GM20000 (cell line): ENCODE measurements around the gene ADARB2.

Experiments
- DNase-seq: peaks from one replicate; pipeline ENCODE4 v3.0.0; 2012; ENCODE audit warnings: low spot score
- TF ChIP-seq, protein P1 (sequence below): IDR thresholded peaks from 2 replicates; pipeline ENCODE4 v1.5.1; 2012; ENCODE audit warnings: mild to moderate bottlenecking, control low read depth; ENCODE audit errors: extremely low read depth, missing control alignments

The ADARB2 gene

GRCh38 chr10:1367938-1368841 lies 369.1 kb downstream of the ADARB2 start:
- DNase-seq: peak; percentile 20
- TF ChIP-seq, protein P1, sequence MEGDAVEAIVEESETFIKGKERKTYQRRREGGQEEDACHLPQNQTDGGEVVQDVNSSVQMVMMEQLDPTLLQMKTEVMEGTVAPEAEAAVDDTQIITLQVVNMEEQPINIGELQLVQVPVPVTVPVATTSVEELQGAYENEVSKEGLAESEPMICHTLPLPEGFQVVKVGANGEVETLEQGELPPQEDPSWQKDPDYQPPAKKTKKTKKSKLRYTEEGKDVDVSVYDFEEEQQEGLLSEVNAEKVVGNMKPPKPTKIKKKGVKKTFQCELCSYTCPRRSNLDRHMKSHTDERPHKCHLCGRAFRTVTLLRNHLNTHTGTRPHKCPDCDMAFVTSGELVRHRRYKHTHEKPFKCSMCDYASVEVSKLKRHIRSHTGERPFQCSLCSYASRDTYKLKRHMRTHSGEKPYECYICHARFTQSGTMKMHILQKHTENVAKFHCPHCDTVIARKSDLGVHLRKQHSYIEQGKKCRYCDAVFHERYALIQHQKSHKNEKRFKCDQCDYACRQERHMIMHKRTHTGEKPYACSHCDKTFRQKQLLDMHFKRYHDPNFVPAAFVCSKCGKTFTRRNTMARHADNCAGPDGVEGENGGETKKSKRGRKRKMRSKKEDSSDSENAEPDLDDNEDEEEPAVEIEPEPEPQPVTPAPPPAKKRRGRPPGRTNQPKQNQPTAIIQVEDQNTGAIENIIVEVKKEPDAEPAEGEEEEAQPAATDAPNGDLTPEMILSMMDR: no peak

DNA sequence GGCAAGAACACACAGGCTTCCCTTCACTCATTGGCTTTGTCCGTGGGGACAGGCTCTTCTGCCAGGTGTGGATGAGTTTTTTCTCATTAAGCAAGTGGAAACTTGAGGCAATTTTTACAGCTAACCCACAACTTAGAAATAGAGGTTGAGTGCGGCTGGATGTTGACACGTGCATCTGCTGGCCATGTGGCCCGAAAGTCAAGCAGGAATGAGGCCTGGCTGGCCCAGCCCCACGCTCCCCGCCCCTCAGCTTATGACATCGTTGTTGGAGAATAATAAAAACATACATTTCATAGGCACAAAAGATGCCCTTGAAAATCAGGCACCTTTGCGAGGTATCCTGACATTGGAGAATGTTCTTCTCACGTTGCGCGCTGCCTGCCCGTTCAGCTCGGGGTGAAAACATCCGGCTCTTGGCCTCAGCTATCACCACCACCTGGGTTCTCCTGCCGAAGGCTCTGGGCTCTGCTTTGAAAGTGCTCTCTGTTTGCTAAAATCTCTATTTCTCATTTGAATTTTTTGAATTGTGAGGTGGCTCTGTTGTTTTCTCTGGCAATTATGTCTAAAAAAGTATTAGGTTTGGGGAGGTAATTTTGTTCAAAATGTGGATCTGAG lies 370.4 kb downstream of the ADARB2 start:
- TF ChIP-seq, protein P1: no peak
- DNase-seq: peak; percentile 8

- TF ChIP-seq, protein P1: no peak
- no peak for DNase-seq
Measured at GRCh38 chr10:1366322-1366691, 371.0 kb downstream of the ADARB2 start.

- TF ChIP-seq, protein P1: no peak
- no peak for DNase-seq
Measured at GRCh38 chr10:1365540-1366321, 371.6 kb downstream of the ADARB2 start.

DNA sequence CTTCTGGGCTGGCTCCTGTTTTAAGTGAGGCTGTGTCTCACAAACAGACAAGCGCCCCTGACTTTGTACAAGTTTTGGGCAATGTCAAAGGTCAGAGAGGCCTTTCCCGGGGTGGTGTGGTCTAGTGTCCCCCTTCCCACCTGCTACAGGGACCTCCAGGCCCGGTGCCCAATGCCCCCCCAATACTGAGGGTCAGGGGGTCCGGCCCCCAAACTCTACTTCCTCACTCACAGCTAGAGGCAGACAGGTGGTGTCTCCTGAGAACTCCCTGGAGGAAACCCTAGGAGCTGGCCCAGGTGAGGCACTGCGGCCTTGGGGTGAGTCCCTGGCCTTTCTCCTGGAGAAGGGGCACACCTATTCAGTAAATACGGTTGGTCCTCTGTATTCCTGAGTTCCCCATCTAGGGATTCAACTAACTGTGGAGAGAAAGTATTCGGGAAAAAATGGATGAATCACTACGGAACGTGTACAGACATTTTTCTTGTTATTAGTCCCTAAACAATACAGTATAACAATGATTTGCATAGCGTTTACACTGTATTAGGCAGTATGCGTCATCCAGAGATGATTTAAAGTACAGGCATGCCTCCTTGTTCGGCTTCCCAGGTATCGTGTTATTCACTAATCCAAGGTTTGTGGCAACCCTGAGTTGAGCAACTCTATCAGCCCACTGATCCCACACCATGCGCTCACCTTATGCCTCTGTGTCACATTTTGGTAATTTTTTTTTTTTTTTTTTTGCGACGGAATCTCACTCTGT lies 373.0 kb downstream of the ADARB2 start:
- no peak for DNase-seq
- TF ChIP-seq, protein P1: no peak

DNA sequence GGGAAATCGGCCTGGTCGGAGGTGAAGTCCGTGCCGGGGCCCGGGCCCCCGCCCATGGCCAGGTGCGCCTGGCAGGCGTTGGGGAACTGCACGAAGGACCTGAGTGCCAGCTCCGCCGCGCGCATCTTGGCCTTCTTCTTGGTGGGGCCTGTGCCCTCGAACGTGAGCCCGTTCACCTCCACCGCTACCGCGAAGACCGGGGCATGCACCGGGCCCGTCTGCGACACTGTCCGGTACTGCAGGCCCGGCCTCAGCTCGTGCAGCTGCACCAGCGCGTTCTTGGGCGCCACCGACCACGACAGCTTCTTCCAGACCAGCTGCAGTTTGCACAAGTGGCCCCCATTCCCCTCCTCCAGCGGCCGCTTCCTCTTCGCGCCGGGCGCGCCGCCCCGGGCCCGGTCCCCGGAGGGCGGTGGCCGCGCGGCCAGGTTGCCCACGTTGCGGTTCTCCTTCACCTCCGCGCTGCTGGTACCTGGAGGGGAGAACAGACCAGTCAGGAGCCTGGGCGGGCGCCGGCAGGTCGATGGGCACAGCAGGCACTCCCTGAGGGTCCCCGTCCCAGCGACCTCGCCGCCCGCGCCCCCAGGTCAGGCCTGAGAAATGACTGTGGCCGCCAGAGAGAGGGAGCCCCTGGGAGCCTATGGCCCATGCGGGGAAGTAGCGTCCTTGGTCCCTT lies 373.7 kb downstream of the ADARB2 start:
- DNase-seq: no peak
- TF ChIP-seq, protein P1: no peak
